T-helper 17 cell (primary cell): Measurements from ENCODE around the gene CEACAM1. TPM values are rescaled to one million over a fixed set of nuclear protein-coding genes. Genes with fewer than 3 reads are reported as not detected.
"Not testable (repeated sequence)": the region's sequence is repeated elsewhere in the genome, so short reads cannot be mapped to it uniquely, and the experiment has no call there.

Source experiments
- ATAC-seq: fragments of 150-1000 bp; cut with Tn5 transposase; 2 replicates; pipeline ENCODE4 v1.10.0; 2021; ENCODE audit warnings: mild to moderate bottlenecking, moderate library complexity
- DNase-seq, 3 donors: peaks; one replicate each; pipeline versions ENCODE4 v3.0.0 to v3.0.0-alpha.2; 2020 to 2021
- H3K9me3 ChIP-seq: one replicate; pipeline ENCODE4 v1.7.0; 2013; ENCODE audit warnings: low read length, mild to moderate bottlenecking; ENCODE audit not compliant: control insufficient read depth, poor library complexity, severe bottlenecking
- H3K27ac Mint-ChIP-seq: one replicate; pipeline ENCODE4 v1.8.0; 2022; ENCODE audit warnings: mild to moderate bottlenecking, moderate library complexity, mixed read lengths
- H3K27me3 Mint-ChIP-seq: one replicate; pipeline ENCODE4 v1.8.0; 2022; ENCODE audit warnings: mixed read lengths
- H3K36me3 Mint-ChIP-seq: one replicate; pipeline ENCODE4 v1.8.0; 2022; ENCODE audit warnings: low read depth, mixed read lengths
- H3K4me1 Mint-ChIP-seq: one replicate; pipeline ENCODE4 v1.8.0; 2022; ENCODE audit warnings: mild to moderate bottlenecking, mixed read lengths
- H3K4me3 Mint-ChIP-seq: one replicate; pipeline ENCODE4 v1.8.0; 2022; ENCODE audit warnings: mild to moderate bottlenecking, moderate library complexity, mixed read lengths
- total RNA-seq, 4 donors: library from RNA in 2 of 4; stranded (reverse) in 2 of 4; gene quantifications; one replicate each; pipeline ENCODE4 v1.2.3 and lab custom pipeline; 2022 to 2026

The CEACAM1 gene
- total RNA-seq, 2 donors from 2014 or later = 5.6 to 10.0 TPM

- peaks cover 5% of the 10 kb centered on the region for H3K36me3 Mint-ChIP-seq
- no peak overlapping the region for H3K27ac Mint-ChIP-seq
Observed at GRCh38 chr19:42494321-42494720, 34.0 kb downstream of the CEACAM1 start.

GRCh38 chr19:42488783-42489521, 39.3 kb downstream of the CEACAM1 start:
- H3K4me3 Mint-ChIP-seq = no peak overlapping the region
- ATAC-seq (no peak), DNase-seq (no peak)
- H3K27ac Mint-ChIP-seq = no peak overlapping the region
- H3K36me3 Mint-ChIP-seq = peaks cover 5% of the 10 kb centered on the region
- H3K27me3 Mint-ChIP-seq = no peaks in the 10 kb centered on the region
- H3K4me1 Mint-ChIP-seq = peaks cover 18% of the 10 kb centered on the region
- H3K9me3 ChIP-seq = no peaks in the 10 kb centered on the region

More at GRCh38 chr19:42494321-42494720, 34.0 kb downstream of the CEACAM1 start:
- H3K9me3 ChIP-seq = no peaks in the 10 kb centered on the region
- Mint-ChIP-seq H3K27me3 (no peaks in the 10 kb centered on the region), H3K4me3 (no peak overlapping the region), H3K4me1 (peaks cover 15% of the 10 kb centered on the region)
- no peak for DNase-seq
- no peak for ATAC-seq

- Mint-ChIP-seq H3K4me3 (no peak overlapping the region), H3K27ac (no peak overlapping the region), H3K27me3 (no peaks in the 10 kb centered on the region), H3K36me3 (peaks cover 5% of the 10 kb centered on the region), H3K4me1 (peaks cover 22% of the 10 kb centered on the region)
- H3K9me3 ChIP-seq = no peaks in the 10 kb centered on the region
- DNase-seq (no peak), ATAC-seq (no peak)
Observed at GRCh38 chr19:42487798-42488178, 40.5 kb downstream of the CEACAM1 start.

- Mint-ChIP-seq H3K27ac (no peak overlapping the region), H3K27me3 (no peaks in the 10 kb centered on the region), H3K4me1 (peaks cover 22% of the 10 kb centered on the region), H3K4me3 (no peak overlapping the region), H3K36me3 (peaks cover 5% of the 10 kb centered on the region)
- no peaks in the 10 kb centered on the region for H3K9me3 ChIP-seq
- DNase-seq (no peak), ATAC-seq (no peak)
Observed at GRCh38 chr19:42487032-42487797, 41.1 kb downstream of the CEACAM1 start.

GRCh38 chr19:42485036-42485435, 43.2 kb downstream of the CEACAM1 start:
- not testable (repeated sequence) for H3K27ac Mint-ChIP-seq

GRCh38 chr19:42480335-42481095, 47.8 kb downstream of the CEACAM1 start:
- Mint-ChIP-seq H3K4me3 (peak overlapping the region; percentile 78), H3K4me1 (peaks cover 21% of the 10 kb centered on the region), H3K27me3 (no peaks in the 10 kb centered on the region), H3K27ac (peak overlapping the region; percentile 77), H3K36me3 (no peaks in the 10 kb centered on the region)
- DNase-seq (no peak), ATAC-seq (peak; percentile 53)
- no peaks in the 10 kb centered on the region for H3K9me3 ChIP-seq

More at GRCh38 chr19:42485036-42485435, 43.2 kb downstream of the CEACAM1 start:
- not testable (repeated sequence) for H3K4me3 Mint-ChIP-seq, ATAC-seq, H3K36me3 Mint-ChIP-seq, H3K9me3 ChIP-seq, H3K27me3 Mint-ChIP-seq, DNase-seq
- peaks cover 28% of the 10 kb centered on the region for H3K4me1 Mint-ChIP-seq

- no peaks in the 10 kb centered on the region for H3K27me3 Mint-ChIP-seq
- peak overlapping the region; percentile 8 for H3K27ac Mint-ChIP-seq
- H3K4me3 Mint-ChIP-seq = no peak overlapping the region
- ATAC-seq (no peak), DNase-seq (no peak)
- H3K4me1 Mint-ChIP-seq = peaks cover 23% of the 10 kb centered on the region
- no peaks in the 10 kb centered on the region for H3K36me3 Mint-ChIP-seq
- H3K9me3 ChIP-seq = no peaks in the 10 kb centered on the region
Observed at GRCh38 chr19:42479736-42480135, 48.5 kb downstream of the CEACAM1 start.

- no peaks in the 10 kb centered on the region for H3K9me3 ChIP-seq
- no peaks in the 10 kb centered on the region for H3K36me3 Mint-ChIP-seq
- no peak for ATAC-seq
- H3K4me1 Mint-ChIP-seq = peaks cover 19% of the 10 kb centered on the region
- no peaks in the 10 kb centered on the region for H3K27me3 Mint-ChIP-seq
- peak overlapping the region; percentile 8 for H3K27ac Mint-ChIP-seq
- no peak overlapping the region for H3K4me3 Mint-ChIP-seq
- no peak for DNase-seq
Observed at GRCh38 chr19:42478765-42479311, 49.4 kb downstream of the CEACAM1 start.

- DNase-seq (no peak), ATAC-seq (no peak)
- H3K4me1 Mint-ChIP-seq = peaks cover 16% of the 10 kb centered on the region
- no peak overlapping the region for H3K4me3 Mint-ChIP-seq
- H3K27me3 Mint-ChIP-seq = no peaks in the 10 kb centered on the region
- no peaks in the 10 kb centered on the region for H3K36me3 Mint-ChIP-seq
- H3K9me3 ChIP-seq = no peaks in the 10 kb centered on the region
- no peak overlapping the region for H3K27ac Mint-ChIP-seq
Observed at GRCh38 chr19:42477933-42478332, 50.3 kb downstream of the CEACAM1 start.

GRCh38 chr19:42477117-42477516, 51.2 kb downstream of the CEACAM1 start:
- ATAC-seq (no peak), DNase-seq (no peak)
- Mint-ChIP-seq H3K36me3 (no peaks in the 10 kb centered on the region), H3K4me1 (peaks cover 16% of the 10 kb centered on the region), H3K4me3 (no peak overlapping the region), H3K27me3 (no peaks in the 10 kb centered on the region), H3K27ac (no peak overlapping the region)
- no peaks in the 10 kb centered on the region for H3K9me3 ChIP-seq

- Mint-ChIP-seq H3K4me1 (peaks cover 6% of the 10 kb centered on the region), H3K4me3 (no peak overlapping the region), H3K27me3 (no peaks in the 10 kb centered on the region), H3K36me3 (no peaks in the 10 kb centered on the region), H3K27ac (no peak overlapping the region)
- DNase-seq (no peak), ATAC-seq (no peak)
- no peaks in the 10 kb centered on the region for H3K9me3 ChIP-seq
Observed at GRCh38 chr19:42475366-42475765, 52.9 kb downstream of the CEACAM1 start.

GRCh38 chr19:42474743-42475142, 53.5 kb downstream of the CEACAM1 start:
- no peaks in the 10 kb centered on the region for H3K36me3 Mint-ChIP-seq
- no peak for ATAC-seq
- no peak for DNase-seq
- H3K4me3 Mint-ChIP-seq = no peak overlapping the region
- H3K27me3 Mint-ChIP-seq = no peaks in the 10 kb centered on the region
- no peaks in the 10 kb centered on the region for H3K9me3 ChIP-seq
- H3K27ac Mint-ChIP-seq = no peak overlapping the region
- peaks cover 8% of the 10 kb centered on the region for H3K4me1 Mint-ChIP-seq

- no peak for ATAC-seq
- no peaks in the 10 kb centered on the region for H3K9me3 ChIP-seq
- no peaks in the 10 kb centered on the region for H3K27me3 Mint-ChIP-seq
- peaks cover 7% of the 10 kb centered on the region for H3K4me1 Mint-ChIP-seq
- H3K36me3 Mint-ChIP-seq = no peaks in the 10 kb centered on the region
- no peak overlapping the region for H3K27ac Mint-ChIP-seq
- no peak for DNase-seq
- H3K4me3 Mint-ChIP-seq = no peak overlapping the region
Observed at GRCh38 chr19:42473686-42474085, 54.6 kb downstream of the CEACAM1 start.
